IMR-90 (cell line): ENCODE results near the gene PCDHGA6. TPM values are rescaled to one million over a fixed set of nuclear protein-coding genes. Genes with fewer than 3 reads are reported as not detected.

Experiments used
- ATAC-seq: fragments of 200-7000 bp; cut with Tn5 transposase; 2 replicates; pipeline ENCODE4 v1.9.1; 2020; ENCODE audit warnings: low read depth, mild to moderate bottlenecking, moderate library complexity
- BruUV-seq: library from RNA; stranded (reverse); fragments of 400-500 nt; replicated peaks from 2 replicates; lab custom pipeline; 2021; lab: Mats Ljungman, UMichigan
- CTCF ChIA-PET: fragments of 300-600 bp; formaldehyde crosslinking; extraction: SDS; loops from one replicate; lab custom pipeline; 2021; ENCODE audit warnings: antibody characterized with exemption; lab: Yijun Ruan, JAX
- POLR2A ChIA-PET: fragments of 300-600 bp; sonication (Branson Sonifier 250); formaldehyde crosslinking; loops from one replicate; lab custom pipeline; 2022; ENCODE audit warnings: antibody characterized with exemption; ENCODE audit not compliant: unreplicated experiment; lab: Charles Lee
- DNase-seq: peaks from one replicate; pipeline ENCODE4 v3.0.0; 2013
- H2AFZ ChIP-seq: replicated peaks from 2 replicates; pipeline ENCODE3; 2013; ENCODE audit warnings: low read length, mild to moderate bottlenecking; ENCODE audit not compliant: poor library complexity
- H2AK5ac ChIP-seq: 2 replicates; pipeline ENCODE4 v1.6.1; 2013; ENCODE audit warnings: low read depth, low read length, inconsistent platforms
- H2AK9ac ChIP-seq: replicated peaks from 2 replicates; pipeline ENCODE3; 2013; ENCODE audit warnings: mild to moderate bottlenecking, low read depth, low read length, moderate library complexity; ENCODE audit not compliant: poor library complexity
- H2BK120ac ChIP-seq: 2 replicates; pipeline ENCODE4 v1.6.1; 2013; ENCODE audit warnings: low read depth, low read length, inconsistent platforms
- H2BK15ac ChIP-seq: 3 replicates; pipeline ENCODE4 v1.6.1; 2013; ENCODE audit warnings: low read depth, low read length, inconsistent platforms
- H2BK20ac ChIP-seq: 2 replicates; pipeline ENCODE4 v1.6.1; 2013; ENCODE audit warnings: low read depth, mild to moderate bottlenecking, inconsistent platforms, low read length, moderate library complexity
- H2BK5ac ChIP-seq: 2 replicates; pipeline ENCODE4 v1.6.1; 2013; ENCODE audit warnings: mild to moderate bottlenecking, low read depth, low read length, inconsistent platforms; ENCODE audit not compliant: poor library complexity, severe bottlenecking
- H3K14ac ChIP-seq: replicated peaks from 2 replicates; pipeline ENCODE4 v1.6.1; 2013; ENCODE audit warnings: low read depth, low read length, inconsistent platforms
- H3K18ac ChIP-seq: 2 replicates; pipeline ENCODE4 v1.6.1; 2013; ENCODE audit warnings: low read depth, low read length, control low read depth
- H3K23ac ChIP-seq: 2 replicates; pipeline ENCODE4 v1.6.1; 2013; ENCODE audit warnings: low read depth, low read length, inconsistent platforms
- H3K27ac ChIP-seq: 2 replicates; pipeline ENCODE4 v1.5.1; 2013; ENCODE audit warnings: mild to moderate bottlenecking, control low read depth, low read length; ENCODE audit not compliant: insufficient read depth
- H3K27me3 ChIP-seq: 2 replicates; pipeline ENCODE4 v1.6.1; 2013; ENCODE audit warnings: low read length; ENCODE audit not compliant: control insufficient read depth, insufficient read depth
- H3K36me3 ChIP-seq: 2 replicates; pipeline ENCODE4 v1.6.1; 2013; ENCODE audit warnings: low read length, mixed read lengths; ENCODE audit not compliant: control insufficient read depth, insufficient read depth
- H3K4ac ChIP-seq: 2 replicates; pipeline ENCODE4 v1.6.1; 2013; ENCODE audit warnings: low read depth, low read length, inconsistent platforms
- H3K4me1 ChIP-seq: 2 replicates; pipeline ENCODE4 v1.6.1; 2013; ENCODE audit warnings: low read length, mixed read lengths; ENCODE audit not compliant: control insufficient read depth, insufficient read depth
- H3K4me2 ChIP-seq: 2 replicates; pipeline ENCODE4 v1.6.1; 2013; ENCODE audit warnings: low read depth, mild to moderate bottlenecking, control low read depth, low read length, moderate library complexity
- H3K4me3 ChIP-seq: 2 replicates; pipeline ENCODE4 v1.5.1; 2013; ENCODE audit warnings: low read depth, mild to moderate bottlenecking, control low read depth, low read length, moderate library complexity; ENCODE audit not compliant: insufficient read depth
- H3K56ac ChIP-seq: 2 replicates; pipeline ENCODE4 v1.6.1; 2013; ENCODE audit warnings: low read length, inconsistent platforms; ENCODE audit not compliant: insufficient read depth; ENCODE audit errors: extremely low read depth
- H3K79me1 ChIP-seq, 2 experiments: 2 replicates each; pipeline ENCODE4 v1.6.1; 2013; ENCODE audit warnings: low read length in 2 of 2, inconsistent platforms in 1 of 2, low read depth in 1 of 2
- H3K9ac ChIP-seq: 2 replicates; pipeline ENCODE4 v1.6.1; 2013; ENCODE audit warnings: low read depth, low read length, control low read depth
- H3K9me1 ChIP-seq: 2 replicates; pipeline ENCODE4 v1.6.1; 2013; ENCODE audit warnings: low read length, inconsistent platforms; ENCODE audit not compliant: insufficient read depth
- H3K9me3 ChIP-seq: 2 replicates; pipeline ENCODE4 v1.6.1; 2013; ENCODE audit warnings: low read length; ENCODE audit not compliant: control insufficient read depth, insufficient read depth
- H4K20me1 ChIP-seq: 2 replicates; pipeline ENCODE4 v1.6.1; 2013; ENCODE audit warnings: low read length, inconsistent platforms; ENCODE audit not compliant: insufficient read depth
- H4K5ac ChIP-seq: 2 replicates; pipeline ENCODE4 v1.6.1; 2013; ENCODE audit warnings: mild to moderate bottlenecking, low read depth, low read length, control low read depth
- H4K8ac ChIP-seq, 2 experiments: 2 replicates each; pipeline ENCODE4 v1.6.1; 2013; ENCODE audit warnings: low read depth in 2 of 2, low read length in 2 of 2, control low read depth in 1 of 2, inconsistent platforms in 1 of 2
- H4K91ac ChIP-seq: 2 replicates; pipeline ENCODE4 v1.6.1; 2013; ENCODE audit warnings: low read depth, low read length, inconsistent platforms; ENCODE audit not compliant: insufficient read depth
- CHD1 ChIP-seq: IDR thresholded peaks from 2 replicates; pipeline ENCODE4 v1.6.1; 2012; ENCODE audit warnings: low read depth, low read length, improper control_type of control experiment
- CTCF ChIP-seq: conservative IDR thresholded peaks from 2 replicates; pipeline ENCODE4 v1.5.1; 2012; ENCODE audit warnings: mild to moderate bottlenecking, low read depth, low read length, improper control_type of control experiment
- MAFK ChIP-seq: IDR thresholded peaks from 2 replicates; pipeline ENCODE4 v1.6.1; 2012; ENCODE audit warnings: low read depth, low read length, improper control_type of control experiment
- MAZ ChIP-seq: IDR thresholded peaks from 2 replicates; pipeline ENCODE4 v1.6.1; 2012; ENCODE audit warnings: low read depth, mild to moderate bottlenecking, low read length, improper control_type of control experiment, moderate library complexity, borderline replicate concordance
- NFE2L2 ChIP-seq: fragments of 150-350 bp; IDR thresholded peaks from 2 replicates; pipeline ENCODE4 v1.6.1; 2016; ENCODE audit warnings: low read depth, mild to moderate bottlenecking, low read length
- POLR2A ChIP-seq: IDR thresholded peaks from 2 replicates; pipeline ENCODE4 v1.6.1; 2012; ENCODE audit warnings: mild to moderate bottlenecking, low read depth, low read length
- RAD21 ChIP-seq: IDR thresholded peaks from 2 replicates; pipeline ENCODE4 v1.6.1; 2012; ENCODE audit warnings: low read length, improper control_type of control experiment
- RCOR1 ChIP-seq: IDR thresholded peaks from 2 replicates; pipeline ENCODE4 v1.6.1; 2012; ENCODE audit warnings: mild to moderate bottlenecking, low read length, improper control_type of control experiment; ENCODE audit not compliant: insufficient replicate concordance
- SMC3 ChIP-seq: fragments of 150-350 bp; IDR thresholded peaks from 2 replicates; pipeline ENCODE4 v1.6.1; 2016; ENCODE audit warnings: low read depth, mild to moderate bottlenecking, antibody characterized with exemption, low read length, moderate library complexity
- whole genome bisulfite sequencing, 2 experiments: methylation state at CpG; one replicate each; pipeline versions ENCODE4 v1.1.5 to v1.1.7; 2013; ENCODE audit warnings: missing lambda C conversion rate in 2 of 2; ENCODE audit not compliant: insufficient read length in 1 of 2; ENCODE audit errors: extremely low coverage in 2 of 2; 5-methylcytosine and 5-hydroxymethylcytosine counted together
- dilution Hi-C: fragments of 300-500 bp; cut with HindIII; formaldehyde crosslinking; loops from one replicate; pipeline ENCODE4 v1.14.3; 2018; ENCODE audit warnings: low sequenced_read_pairs; ENCODE audit not compliant: unreplicated experiment
- in situ Hi-C: fragments of 300-500 bp; cut with MboI; formaldehyde crosslinking; loops from 3 replicates; pipeline ENCODE4 v1.14.3; 2019; ENCODE audit warnings: low sequenced_read_pairs, inconsistent platforms, mixed read lengths
- intact Hi-C: fragments of 100-400 bp; cut with micrococcal nuclease; formaldehyde crosslinking; loops from 2 replicates; pipeline ENCODE4 v1.10.0; 2022
- polyA plus RNA-seq, 3 experiments: library from polyadenylated mRNA; depleted of rRNA; stranded (reverse); fragments of >200 nt; gene quantifications; 2 replicates each; pipeline ENCODE4 v1.2.3, GENCODE V29; 2012; ENCODE audit warnings: low replicate concordance in 1 of 3
- total RNA-seq: library from RNA; depleted of rRNA; stranded (reverse); fragments of >200 nt; gene quantifications from 2 replicates; pipeline ENCODE4 v1.2.3, GENCODE V29; 2012

Gene PCDHGA6
- total and polyA plus RNA-seq, 2 of the 4 experiments (the other 2 are of a cell fraction) = 4.1 to 4.7 TPM

GRCh38 chr5:141326088-141326854 is 47.4 kb upstream of the PCDHGA6 start:
- ChIA-PET POLR2A (no interaction called here), CTCF (interaction anchor here (0.6 to 1.1 kb wide), 5 partner anchors 11 to 234 kb away, joined by 3 to 4 read pairs (median 3); no protein-coding TSS in a partner anchor)
- Histone ChIP-seq H2AFZ (peak overlapping the region; percentile 95), H3K23ac (peak overlapping the region; percentile 85), H3K27ac (peak overlapping the region; percentile 96), H2BK20ac (0 out of 2 replicates have a peak overlapping the region, but pooled peaks have one; percentile 6), H3K9me1 (no peaks in the 10 kb centered on the region), H4K8ac (peak overlapping the region; percentile 47 to 94), H4K91ac (peak overlapping the region; percentile 84), H3K27me3 (no peaks in the 10 kb centered on the region), H4K20me1 (no peaks in the 10 kb centered on the region), H3K56ac (peak overlapping the region; percentile 88), H3K9me3 (peaks cover 15% of the 10 kb centered on the region; the same call in 1 of the 2 replicates), H3K4me3 (peak overlapping the region; percentile 85), H2BK5ac (peak overlapping the region; percentile 87), H3K4ac (peak overlapping the region; percentile 96), H3K79me1 (no peaks in the 10 kb centered on the region; a peak in 1 of 4 replicates), H3K36me3 (peaks cover 2% of the 10 kb centered on the region), H3K18ac (peak overlapping the region; percentile 98), H4K5ac (peak overlapping the region; percentile 99), H3K4me1 (no peaks in the 10 kb centered on the region), H3K4me2 (peak overlapping the region; percentile 97), H3K14ac (peak overlapping the region; percentile 98), H2AK9ac (no peak overlapping the region), H3K9ac (peak overlapping the region; percentile 100), H2AK5ac (no peak overlapping the region), H2BK15ac (no peak overlapping the region; the same call in 2 of the 3 replicates), H2BK120ac (peak overlapping the region; percentile 89)
- no TSS peak for BruUV-seq
- DNase-seq (peak; percentile 82), ATAC-seq (peak; percentile 98)
- dilution Hi-C loops = no loop called here
- no peak for TF ChIP-seq MAZ
- TF ChIP-seq POLR2A = peak; percentile 53; the same call in 1 of the 2 replicates
- peak; percentile 37 for TF ChIP-seq SMC3
- TF ChIP-seq MAFK = peak; percentile 48; the same call in 1 of the 2 replicates
- TF ChIP-seq NFE2L2 = no peak
- TF ChIP-seq CHD1 = no peak
- TF ChIP-seq RAD21 = peak; percentile 64
- TF ChIP-seq RCOR1 = no peak
- peak; percentile 81 for TF ChIP-seq CTCF
- intact Hi-C loops = loop anchor here (1.0 to 5.0 kb wide), 3 partner anchors 36 to 238 kb away; partner anchors contain the start of genes PCDHGA10 and PCDHGA5
- in situ Hi-C loops = loop anchor here (5.0 kb wide), 1 partner anchor 236 kb away; no protein-coding TSS in a partner anchor
- WGBS, 2 experiments = 8% methylated on average over 12 of the region's 27 CpGs; no CpG with 5 or more reads in 1 of the 2 experiments
